Activated T-cell treated with anti-CD3 and anti-CD28 coated beads, Interleukin-2, amount 50 U/mL, for 1 hour (primary cell): Measurements from ENCODE around the gene SDHC.

ENCODE experiments used
- DNase-seq: peaks from one replicate; pipeline ENCODE4 v3.0.0-alpha.2; 2020

Gene SDHC, protein sequence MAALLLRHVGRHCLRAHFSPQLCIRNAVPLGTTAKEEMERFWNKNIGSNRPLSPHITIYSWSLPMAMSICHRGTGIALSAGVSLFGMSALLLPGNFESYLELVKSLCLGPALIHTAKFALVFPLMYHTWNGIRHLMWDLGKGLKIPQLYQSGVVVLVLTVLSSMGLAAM

DNA sequence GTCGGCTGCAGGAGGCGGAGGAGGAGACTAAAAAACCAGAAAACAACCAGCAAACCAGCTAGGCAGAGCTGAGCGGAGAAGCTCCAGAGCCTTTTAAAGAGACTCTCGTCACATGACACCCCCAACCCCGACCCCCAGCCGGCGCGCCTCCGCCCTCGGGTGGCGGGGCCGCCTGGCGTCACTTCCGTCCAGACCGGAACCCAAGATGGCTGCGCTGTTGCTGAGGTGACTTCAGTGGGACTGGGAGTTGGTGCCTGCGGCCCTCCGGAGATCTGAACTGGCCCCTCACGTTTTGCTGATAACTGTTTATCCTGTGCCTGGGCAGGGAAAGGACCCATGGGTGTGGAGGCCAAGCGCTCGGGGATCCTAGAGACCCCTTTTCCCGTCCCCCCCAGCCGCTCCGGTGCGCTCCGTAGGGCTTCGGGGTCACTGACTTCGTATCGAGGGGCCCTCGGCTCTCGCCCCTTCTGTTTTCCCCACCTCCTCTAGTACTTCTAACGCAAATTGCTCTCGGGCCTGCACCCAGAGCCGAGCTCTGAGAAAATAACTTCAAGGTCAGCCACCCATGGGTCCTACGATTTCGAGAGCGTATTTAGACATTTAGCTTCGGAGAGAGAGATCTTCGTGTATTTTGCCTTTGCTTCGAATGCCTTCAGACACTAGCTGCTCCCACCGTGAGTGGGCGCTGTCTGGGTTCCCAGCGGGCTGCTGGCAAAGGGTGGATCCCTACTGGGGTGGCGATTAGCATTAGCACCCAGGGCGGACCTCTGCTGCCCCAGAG is at the start of gene SDHC:
TSS of gene SDHC (plus strand) at position 181 of the 781 bp plus-strand sequence. CDS start at position 206, 25 bp downstream.
- DNase-seq: peak; percentile 90

DNA sequence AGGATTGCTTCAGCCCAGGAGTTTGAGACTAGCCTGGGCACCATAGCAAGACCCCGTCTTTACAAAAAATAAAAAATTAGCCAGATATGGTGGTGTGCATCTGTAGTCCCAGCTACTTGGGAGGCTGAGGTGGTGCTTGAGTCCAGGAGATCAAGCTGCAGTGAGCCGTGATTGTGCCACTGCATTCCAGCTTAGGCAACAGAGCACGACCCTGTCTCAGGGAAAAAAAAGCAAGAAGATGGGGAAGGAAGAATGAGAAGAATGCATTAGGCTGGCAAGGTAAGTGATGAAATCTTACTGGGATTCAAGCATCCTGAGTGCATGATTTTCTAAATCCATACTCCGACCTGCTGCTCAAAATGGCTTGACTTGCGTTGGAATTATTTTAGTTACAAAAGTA is 48.9 kb upstream of the SDHC start:
- no peak for DNase-seq

DNA sequence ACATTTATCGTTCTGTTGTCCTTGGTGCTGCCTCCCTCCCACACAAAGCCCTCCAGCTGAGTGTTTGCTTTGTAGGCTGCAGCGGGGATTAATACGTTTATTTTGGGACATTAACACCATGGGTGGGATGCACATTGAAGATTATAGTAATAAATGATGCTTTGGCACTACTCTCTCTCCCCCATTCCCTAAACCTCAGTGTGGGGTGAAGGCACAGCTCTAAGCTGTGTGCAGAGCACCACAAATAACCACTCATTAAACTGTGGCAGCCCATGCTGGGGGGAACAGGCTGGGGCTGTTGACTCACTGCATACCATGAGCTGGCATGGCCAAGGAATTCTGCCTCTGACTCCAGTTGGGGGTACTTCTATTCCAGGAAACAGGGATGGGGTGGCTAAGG is 48.0 kb upstream of the SDHC start:
- no peak for DNase-seq

DNA sequence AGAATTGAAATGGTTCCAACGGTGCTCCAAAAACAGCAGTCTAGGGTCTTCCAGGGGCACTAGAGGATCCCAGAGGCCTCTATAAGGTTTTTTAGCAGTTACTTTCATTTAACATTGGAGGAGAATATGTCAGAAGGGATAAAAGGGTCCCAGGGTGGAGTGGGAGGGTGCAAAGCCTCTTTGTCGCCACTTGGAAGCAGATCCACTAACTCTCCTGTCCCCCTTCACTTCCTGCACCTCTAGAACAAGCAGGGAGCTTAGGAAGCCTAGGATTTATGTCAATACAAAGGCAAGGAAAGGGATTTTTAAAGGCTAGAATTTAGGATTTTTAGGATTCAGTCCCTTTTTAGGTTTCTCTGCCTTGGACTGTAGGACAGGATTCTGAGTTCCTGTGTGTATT is 47.3 kb upstream of the SDHC start:
- DNase-seq: no peak

DNA sequence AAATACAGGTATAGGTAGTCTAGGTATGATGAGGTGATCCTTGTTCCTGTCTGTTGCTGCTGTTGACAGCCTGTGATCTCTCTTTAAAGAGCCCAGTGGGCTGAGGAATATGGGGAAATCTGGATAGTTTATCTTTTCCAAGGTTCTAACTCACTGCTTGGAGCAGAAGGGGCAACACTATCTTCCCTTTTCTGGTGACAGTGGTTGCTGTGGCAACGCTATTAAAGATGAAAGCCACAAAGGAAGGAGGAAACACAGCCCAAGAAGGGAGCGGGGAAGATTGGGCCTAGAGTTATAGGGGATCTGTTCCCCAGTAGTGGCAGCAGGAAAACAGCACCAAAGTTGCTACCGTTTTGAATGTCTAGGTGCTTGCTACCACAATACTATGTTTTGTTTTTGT is 46.9 kb upstream of the SDHC start:
- DNase-seq: no peak

DNA sequence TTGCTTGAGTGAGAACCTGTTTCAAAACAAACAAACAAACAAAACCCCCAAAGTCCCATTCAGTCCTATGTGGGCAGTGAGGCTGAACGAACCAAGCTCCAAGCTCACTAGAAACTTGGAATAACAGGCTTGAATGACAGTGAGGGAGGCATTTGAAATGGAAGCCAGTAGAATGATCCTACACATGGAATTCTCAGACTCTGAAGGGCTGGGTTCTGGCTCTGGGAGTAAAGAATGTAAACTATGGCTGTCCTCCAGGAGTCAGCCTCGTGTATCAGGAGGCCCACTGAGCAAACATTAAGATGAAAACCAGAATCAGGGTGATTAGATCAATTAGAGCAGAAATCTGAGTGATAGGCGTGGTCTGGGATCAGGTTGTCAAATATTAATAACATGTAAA is 40.8 kb upstream of the SDHC start:
- DNase-seq: no peak

DNA sequence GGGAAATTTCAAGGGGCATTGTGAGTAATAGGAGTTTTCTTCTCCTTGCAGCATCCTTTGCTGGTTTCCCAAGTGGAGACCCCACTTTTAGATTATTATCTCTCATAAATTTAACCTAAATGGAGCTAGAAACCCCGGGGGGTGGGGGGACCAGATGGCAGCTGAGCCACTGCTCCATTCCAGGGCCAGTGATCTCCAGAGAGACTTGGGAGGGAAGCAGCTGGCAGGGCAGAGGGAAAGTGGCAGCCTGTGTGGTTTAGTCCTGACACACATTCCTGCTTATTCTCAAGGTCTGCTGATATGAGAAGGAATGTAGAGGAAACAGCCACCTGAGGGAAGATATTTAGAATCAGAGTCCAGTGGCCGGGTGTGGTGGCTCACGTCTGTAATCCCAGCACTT is 39.3 kb upstream of the SDHC start:
- no peak for DNase-seq

DNA sequence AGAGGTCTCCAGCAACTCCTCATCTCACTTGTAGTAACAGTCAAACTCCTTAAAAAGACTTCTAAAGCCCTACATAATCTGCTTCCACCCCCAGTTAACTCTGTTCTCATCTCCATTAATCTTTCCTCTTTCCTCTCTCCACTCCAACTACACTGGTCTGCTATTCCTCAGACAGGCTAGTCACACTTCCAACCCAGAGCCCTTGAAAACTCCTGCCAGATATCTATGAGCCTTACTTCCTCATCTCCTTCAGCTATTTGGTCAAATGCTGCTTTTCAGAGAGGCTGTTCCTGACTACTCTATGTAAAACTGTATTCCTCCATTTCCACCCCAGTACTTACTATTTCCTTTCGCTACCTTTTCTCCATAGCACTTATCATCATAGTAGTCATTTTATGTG is 31.2 kb upstream of the SDHC start:
- DNase-seq: no peak

DNA sequence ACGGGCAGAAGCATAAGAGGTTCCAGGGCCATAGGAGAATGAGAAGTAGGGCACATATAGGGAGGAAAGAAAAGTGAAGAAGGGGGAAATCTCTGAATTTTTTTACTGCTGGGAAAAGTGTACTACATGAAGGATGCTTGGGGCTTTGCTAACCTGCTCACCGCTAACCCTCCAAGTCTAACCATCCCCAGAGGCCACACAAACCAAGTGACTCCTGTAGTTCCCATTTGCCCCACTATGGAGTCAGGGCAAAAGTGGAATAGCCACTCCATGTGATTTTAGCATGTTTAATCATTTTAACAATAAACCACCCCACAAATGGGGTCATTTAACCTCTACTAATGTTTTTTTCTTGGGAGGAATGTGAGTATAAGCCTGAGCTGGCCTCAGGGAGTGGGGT is 29.1 kb upstream of the SDHC start:
- no peak for DNase-seq

DNA sequence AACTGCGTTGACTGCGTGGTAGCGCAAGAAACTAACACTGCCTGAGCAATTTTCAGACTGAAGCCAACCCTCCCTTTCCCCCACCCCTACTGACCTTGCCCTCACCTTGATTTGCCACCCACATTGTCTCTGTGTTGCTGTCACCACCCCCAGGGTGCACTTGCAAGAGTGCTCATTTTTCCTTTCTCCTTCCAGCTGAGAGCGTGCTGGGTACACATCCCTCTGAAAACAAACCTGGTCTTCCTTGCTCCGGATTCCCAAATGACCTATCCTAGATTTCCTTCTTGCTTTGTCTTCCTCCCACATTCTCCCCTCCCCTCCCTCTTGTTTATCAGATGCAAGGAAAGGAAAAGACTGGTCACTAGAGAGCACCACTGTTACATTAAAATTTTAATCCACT is 28.7 kb upstream of the SDHC start:
- DNase-seq: no peak

DNA sequence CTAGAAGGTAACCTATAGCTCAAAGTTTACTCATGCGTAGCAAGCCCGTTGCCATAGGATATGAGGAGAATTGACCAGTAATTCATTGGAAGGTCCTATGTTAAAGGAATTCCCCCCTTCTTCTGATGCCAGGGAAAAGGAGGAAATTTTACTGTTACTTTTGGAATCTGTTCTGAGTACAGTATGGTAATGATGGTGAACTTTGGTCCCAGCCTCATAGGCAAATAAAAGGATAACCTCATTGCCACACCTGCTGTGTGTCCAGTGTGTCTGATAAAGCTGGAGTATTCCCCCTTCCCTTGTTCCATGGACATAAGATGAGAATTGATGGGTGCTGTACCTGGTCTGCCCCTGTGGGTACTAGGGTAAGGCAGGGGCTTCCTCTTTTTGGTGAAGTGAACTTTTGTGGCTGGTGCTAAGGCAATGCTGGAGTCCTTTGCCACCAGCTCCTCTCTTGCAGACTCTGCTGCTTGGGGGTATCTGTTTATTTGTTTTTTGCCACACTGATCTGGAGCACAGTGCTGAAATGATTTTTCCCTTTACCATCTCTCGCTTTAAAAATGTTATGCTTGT is 26.6 kb upstream of the SDHC start:
- no peak for DNase-seq

DNA sequence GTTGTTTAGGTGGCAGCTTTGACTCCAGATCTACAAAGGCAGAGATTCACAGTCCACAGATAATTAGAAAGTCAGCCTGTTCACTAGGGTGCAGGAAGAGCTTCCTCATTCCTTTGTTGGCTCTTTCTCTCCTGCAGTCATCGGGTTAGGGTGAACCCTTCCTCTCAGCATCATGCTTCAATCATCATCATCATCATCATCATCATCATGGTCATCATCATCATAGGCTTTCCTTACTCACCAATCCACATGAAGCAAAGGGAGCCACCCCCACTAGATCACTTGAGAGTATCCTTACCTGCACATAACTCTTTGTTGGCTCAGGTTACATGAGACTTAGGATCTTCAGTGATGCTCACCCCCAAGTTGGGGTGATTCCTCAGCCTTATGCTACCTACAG is 23.4 kb upstream of the SDHC start:
- DNase-seq: no peak

DNA sequence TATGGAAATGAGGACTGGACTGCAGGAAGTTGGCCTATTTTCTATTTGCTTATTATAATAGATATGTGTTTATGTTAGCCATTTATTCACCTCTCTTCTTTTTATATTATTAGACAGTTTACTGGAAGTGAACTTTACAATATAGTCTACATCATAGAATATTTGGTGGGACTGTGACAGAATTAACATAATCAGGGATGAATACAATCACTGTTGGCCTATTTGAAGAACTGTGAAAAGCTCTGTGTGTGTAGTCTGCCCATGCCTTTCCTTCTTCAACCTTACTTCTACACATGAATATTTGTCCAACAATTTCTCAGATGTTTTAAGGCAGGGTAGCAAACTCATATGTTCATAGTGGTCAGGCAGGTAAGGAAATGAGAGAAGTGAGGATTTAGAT is 16.8 kb upstream of the SDHC start:
- DNase-seq: no peak

DNA sequence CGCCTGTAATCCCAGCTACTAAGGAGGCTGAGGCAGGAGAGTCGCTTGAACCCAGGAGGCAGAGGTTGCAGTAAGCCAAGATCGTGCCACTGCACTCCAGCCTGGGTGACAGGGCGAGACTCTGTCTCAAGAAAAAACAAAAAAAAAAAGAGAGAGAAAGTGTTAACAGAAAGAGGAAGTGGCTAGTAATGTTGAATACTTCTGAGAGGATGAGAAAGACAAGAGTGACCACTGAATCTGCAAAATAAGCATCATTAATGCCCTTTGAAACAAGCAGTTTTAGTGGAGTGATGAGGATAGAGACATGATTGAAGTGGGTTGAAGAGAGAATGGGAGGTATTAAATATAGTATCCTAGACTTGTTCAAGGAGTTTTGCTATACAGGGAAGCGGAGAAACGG is 16.1 kb upstream of the SDHC start:
- DNase-seq: no peak

DNA sequence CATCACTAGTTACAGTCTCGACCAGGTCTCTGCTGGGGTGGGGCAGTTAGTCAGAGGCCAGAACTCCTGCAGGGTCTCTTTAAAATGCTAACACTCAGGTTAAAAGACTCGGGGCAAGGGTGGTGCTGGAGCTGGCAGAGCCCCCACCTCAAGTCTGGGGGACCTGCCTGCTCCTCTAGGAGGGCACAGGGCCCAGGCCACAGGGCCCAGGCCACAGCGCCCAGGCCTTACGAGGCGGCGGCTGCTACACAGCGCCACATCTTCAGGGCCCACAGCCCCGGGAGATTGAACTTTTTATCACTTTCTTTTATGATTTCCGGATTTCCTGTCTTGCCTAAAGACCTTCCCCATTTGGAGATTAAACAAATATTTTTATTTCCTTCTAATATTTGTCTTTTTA is 14.8 kb upstream of the SDHC start:
- no peak for DNase-seq

DNA sequence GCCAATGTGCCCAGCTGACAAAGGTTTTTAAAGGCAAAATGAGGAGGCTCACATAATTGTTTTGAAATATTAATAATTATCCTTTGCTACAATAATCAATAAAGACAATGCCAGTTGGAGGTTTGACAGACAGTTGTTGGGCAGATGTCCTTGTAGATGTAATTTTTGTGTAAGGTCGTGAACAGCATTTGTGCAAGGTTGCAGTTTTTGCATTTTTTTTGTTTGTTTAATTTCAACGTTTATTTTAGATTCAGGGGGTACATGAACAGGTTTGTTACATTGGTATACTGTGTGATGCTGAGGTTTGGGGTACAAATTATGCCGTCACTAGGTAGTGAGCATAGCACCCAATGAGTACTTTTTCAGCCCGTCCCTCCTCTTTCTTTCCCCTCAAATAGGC is 13.7 kb upstream of the SDHC start:
- DNase-seq: no peak

DNA sequence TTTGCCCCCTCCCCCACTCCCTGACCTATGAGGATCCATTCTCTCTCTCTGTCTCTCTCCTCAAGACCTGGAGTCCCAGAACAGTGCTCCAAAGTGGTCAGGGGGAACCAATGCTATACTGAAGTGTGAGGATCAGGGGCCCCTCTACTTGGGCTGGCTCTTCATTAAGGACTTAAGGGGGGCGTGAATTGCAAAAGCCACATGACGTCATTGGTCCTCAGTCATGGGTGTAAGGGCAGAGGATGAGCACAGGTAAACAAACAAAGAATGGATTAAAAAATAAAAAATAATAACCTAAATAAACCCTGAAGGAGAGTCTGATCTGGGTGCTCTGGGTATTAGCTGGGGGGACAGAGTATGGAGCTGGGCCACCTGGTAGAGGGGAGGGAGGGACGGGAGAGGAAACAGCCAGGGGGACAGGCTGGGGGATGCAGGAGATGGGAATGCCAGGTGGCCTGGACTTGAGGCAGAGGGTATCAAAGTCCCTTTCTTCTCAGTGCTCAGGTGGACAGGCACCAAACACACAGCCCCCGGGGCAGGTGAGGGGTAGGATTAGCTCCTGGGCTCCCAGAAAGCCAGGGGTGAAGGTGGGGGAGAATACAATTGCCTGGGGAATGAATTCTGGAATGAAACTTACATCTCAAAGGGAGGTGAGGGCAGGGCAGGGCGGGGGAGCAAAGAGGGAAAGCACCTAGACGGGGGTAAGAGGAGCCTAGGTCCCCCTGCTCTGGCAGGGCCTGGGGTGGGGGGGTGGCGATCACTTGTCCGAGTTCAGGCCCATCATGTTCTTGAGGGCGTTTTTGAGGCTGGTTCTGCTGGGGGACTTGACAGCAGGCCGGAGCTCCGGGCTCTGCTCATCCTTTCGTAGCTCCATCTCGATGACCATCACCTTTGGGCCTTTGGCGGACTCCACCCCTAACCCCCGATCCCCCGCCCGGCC is 9.0 kb upstream of the SDHC start:
- no peak for DNase-seq

DNA sequence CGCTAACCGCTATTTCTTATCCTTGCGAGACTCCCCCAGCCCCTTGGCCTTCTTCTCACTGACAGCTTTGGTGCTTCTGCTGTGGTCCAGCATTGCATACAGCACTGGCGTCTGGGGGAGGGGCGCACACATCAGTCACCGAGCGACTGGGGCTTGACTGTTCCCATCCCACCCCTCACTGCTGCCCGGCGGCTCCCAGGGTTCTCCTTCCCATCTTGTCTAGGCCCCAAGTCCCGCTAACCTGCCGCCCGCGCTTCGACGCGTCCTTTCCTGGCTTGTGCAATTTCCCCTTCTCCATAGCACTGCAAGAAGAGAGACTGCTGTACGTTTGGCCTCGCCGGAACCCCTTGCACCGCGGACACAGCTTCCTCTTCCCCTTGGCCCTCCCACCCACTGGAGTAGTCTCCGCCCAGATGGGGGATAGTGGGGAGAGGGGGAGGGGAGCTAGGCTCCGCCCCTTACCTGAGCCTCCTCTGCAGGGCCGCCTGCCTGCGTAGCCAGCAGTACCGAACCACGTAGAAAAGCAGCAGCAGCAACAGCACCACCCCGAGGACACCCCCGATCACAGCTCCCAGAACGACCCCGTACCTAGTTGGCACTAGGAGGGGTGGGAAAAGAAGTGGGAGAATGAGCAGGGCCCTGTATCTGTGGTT is 8.2 kb upstream of the SDHC start:
- peak; percentile 93 for DNase-seq

DNA sequence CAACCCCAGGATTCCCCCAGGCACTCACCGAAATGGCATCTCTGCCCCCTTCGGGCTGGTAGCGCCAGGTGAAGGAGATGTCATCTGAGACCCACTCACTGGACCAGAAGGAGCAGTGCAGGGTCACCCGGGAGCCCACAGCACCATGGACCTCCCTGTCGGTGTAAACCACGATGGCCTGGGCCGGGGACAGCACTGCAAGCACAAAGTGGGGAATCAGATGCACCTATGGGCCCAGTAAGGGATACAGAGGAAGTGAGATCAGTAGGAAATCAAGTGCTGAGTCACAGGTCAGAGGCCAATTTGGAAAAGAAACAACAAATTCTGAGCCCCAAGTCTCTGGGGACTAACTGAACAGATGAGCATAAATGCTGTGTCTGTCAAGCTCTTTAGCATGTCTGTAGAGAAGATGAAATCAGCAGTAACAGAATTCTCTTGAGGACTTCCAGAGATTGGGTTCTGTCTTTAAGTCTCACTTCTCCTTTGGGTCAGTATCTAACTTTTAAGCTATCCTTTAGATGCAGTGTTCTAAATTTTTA is 6.9 kb upstream of the SDHC start:
- peak; percentile 25 for DNase-seq

DNA sequence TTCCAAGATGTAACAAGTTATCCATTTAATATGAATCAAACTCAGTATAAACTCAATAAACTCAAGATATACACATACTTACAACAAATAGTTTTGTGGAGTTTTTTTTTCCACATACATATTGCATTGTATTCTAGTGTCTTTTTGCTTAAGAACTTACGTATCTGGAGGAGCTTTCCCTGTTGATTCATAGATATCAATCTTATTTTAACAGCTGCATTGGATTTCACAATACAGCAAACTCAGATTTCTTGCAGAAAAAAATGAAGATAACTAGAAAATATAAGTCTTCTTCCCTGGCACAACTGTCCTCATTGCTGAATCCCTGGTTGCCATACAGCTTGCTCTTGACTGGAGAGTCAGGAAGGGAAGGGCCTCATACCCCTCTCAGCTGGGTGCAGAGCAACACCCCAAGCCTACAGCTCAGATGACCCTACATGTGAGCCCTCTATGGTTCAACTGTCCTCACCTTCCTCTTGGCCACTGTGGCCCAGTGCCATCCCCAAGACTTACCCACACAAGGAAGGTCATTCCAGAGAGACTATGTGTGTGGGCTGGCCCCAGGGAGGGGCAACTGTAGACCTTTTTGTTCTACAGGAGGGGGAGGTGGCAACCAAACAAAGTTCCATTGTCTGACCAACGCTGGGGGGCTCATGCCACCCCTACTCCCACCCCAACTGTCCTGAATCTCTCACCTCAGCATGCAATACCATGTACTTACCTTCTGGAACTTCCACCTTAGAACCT is 6.1 kb upstream of the SDHC start:
- no peak for DNase-seq

DNA sequence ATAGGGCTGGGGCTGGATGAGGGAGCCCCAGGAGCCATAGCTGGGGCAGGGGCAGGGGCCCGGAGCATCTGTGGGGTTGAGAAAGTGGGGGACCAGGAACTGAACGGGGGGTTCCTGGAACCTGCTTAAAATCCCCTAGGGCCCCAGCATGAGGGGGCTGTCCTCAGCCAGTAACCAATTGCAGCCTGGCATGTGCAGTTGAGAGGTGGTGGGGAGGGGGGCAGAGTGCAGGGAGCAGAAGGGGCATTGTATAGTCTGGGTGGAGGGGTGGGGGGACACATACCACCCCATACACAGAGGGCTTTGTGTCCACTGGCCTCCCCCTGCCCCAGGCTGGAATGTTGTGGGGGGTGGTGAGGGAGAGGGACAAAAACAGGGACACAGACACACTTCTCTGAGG is 4.3 kb upstream of the SDHC start, which contains the start of gene MPZ:
TSS of gene MPZ (minus strand) at position 101 of the 400 bp plus-strand sequence. CDS start at position 38, 63 bp downstream.
- no peak for DNase-seq
